ENCODE data around the gene KCTD16.

DNA sequence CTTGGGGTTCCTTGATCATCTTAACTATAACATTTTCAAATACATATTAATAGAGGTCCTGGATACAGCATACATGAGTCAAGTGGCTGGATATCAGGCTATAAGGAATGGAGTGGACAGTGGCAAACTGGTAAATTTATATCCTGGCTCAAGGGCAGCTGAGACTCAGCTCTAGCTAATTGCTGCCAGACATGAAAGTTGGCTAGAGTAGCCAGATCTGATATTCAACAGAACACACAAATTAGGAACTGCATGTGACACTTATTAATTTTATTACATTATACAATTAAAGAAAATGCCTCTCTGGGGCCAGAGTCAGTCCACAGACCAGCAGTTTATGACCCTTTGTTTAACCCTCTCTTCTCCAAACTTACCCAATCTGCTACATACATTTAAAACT lies 206.5 kb downstream of the KCTD16 start:
- TF ChIP-seq, protein P1, sequence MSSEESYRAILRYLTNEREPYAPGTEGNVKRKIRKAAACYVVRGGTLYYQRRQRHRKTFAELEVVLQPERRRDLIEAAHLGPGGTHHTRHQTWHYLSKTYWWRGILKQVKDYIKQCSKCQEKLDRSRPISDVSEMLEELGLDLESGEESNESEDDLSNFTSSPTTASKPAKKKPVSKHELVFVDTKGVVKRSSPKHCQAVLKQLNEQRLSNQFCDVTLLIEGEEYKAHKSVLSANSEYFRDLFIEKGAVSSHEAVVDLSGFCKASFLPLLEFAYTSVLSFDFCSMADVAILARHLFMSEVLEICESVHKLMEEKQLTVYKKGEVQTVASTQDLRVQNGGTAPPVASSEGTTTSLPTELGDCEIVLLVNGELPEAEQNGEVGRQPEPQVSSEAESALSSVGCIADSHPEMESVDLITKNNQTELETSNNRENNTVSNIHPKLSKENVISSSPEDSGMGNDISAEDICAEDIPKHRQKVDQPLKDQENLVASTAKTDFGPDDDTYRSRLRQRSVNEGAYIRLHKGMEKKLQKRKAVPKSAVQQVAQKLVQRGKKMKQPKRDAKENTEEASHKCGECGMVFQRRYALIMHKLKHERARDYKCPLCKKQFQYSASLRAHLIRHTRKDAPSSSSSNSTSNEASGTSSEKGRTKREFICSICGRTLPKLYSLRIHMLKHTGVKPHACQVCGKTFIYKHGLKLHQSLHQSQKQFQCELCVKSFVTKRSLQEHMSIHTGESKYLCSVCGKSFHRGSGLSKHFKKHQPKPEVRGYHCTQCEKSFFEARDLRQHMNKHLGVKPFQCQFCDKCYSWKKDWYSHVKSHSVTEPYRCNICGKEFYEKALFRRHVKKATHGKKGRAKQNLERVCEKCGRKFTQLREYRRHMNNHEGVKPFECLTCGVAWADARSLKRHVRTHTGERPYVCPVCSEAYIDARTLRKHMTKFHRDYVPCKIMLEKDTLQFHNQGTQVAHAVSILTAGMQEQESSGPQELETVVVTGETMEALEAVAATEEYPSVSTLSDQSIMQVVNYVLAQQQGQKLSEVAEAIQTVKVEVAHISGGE (tag by site-specific recombination; conservative IDR thresholded peaks at IDR 0.05; ENCODE audit: low read depth), result no peak
- no peak for TF ChIP-seq ZNF664 (tag by site-specific recombination; IDR thresholded peaks at IDR 0.05)
- TF ChIP-seq, protein P2, sequence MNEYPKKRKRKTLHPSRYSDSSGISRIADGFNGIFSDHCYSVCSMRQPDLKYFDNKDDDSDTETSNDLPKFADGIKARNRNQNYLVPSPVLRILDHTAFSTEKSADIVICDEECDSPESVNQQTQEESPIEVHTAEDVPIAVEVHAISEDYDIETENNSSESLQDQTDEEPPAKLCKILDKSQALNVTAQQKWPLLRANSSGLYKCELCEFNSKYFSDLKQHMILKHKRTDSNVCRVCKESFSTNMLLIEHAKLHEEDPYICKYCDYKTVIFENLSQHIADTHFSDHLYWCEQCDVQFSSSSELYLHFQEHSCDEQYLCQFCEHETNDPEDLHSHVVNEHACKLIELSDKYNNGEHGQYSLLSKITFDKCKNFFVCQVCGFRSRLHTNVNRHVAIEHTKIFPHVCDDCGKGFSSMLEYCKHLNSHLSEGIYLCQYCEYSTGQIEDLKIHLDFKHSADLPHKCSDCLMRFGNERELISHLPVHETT (tag by site-specific recombination; IDR thresholded peaks at IDR 0.05), result no peak
- no peak for TF ChIP-seq ZNF23 (tag by site-specific recombination; IDR thresholded peaks at IDR 0.05; ENCODE audit: borderline replicate concordance)
- no peak for TF ChIP-seq CTCF (tag by site-specific recombination; IDR thresholded peaks at IDR 0.05)
- TF ChIP-seq, protein P3, sequence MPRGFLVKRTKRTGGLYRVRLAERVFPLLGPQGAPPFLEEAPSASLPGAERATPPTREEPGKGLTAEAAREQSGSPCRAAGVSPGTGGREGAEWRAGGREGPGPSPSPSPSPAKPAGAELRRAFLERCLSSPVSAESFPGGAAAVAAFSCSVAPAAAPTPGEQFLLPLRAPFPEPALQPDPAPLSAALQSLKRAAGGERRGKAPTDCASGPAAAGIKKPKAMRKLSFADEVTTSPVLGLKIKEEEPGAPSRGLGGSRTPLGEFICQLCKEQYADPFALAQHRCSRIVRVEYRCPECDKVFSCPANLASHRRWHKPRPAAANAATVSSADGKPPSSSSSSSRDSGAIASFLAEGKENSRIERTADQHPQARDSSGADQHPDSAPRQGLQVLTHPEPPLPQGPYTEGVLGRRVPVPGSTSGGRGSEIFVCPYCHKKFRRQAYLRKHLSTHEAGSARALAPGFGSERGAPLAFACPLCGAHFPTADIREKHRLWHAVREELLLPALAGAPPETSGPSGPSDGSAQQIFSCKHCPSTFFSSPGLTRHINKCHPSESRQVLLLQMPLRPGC (tag by site-specific recombination; IDR thresholded peaks at IDR 0.05), result no peak
- no peak for TF ChIP-seq ZNF174 (tag by site-specific recombination; IDR thresholded peaks at IDR 0.05)
